Heart left ventricle (tissue), 16 donors: ENCODE measurements around the gene SAP130. TPM values are rescaled to one million over a fixed set of nuclear protein-coding genes. Genes with fewer than 3 reads are reported as not detected.

Experiments used
- ATAC-seq, 4 donors: fragments of 200-7000 bp; cut with Tn5 transposase; one replicate each; pipeline ENCODE4 v1.9.1; 2020 to 2022; ENCODE audit warnings: moderate library complexity in 4 of 4, mild to moderate bottlenecking in 3 of 4, moderate number of reproducible peaks in 1 of 4
- DNase-seq, 5 donors: peaks; one replicate each; pipeline ENCODE4 v3.0.0-alpha.2; 2020
- H3K27ac ChIP-seq, 12 donors: fragments of 200-600 bp; sonication (generic) in 4 of 12; one replicate each; pipeline versions ENCODE4 v1.5.0 to v1.8.0; 2016 to 2022; ENCODE audit warnings: mild to moderate bottlenecking in 2 of 12
- H3K27me3 ChIP-seq, 9 donors: fragments of 200-600 bp; sonication (generic) in 2 of 9; one replicate each; pipeline versions ENCODE4 v1.5.1 to v1.8.0; 2016 to 2022; ENCODE audit warnings: mild to moderate bottlenecking in 3 of 9
- H3K36me3 ChIP-seq, 9 donors: fragments of 200-600 bp; sonication (generic) in 2 of 9; one replicate each; pipeline versions ENCODE4 v1.5.0 to v1.8.0; 2018 to 2022; ENCODE audit warnings: mild to moderate bottlenecking in 2 of 9
- H3K4me1 ChIP-seq, 12 donors: fragments of 200-600 bp; sonication (generic) in 4 of 12; one replicate each; pipeline versions ENCODE4 v1.5.0 to v1.8.0; 2016 to 2022; ENCODE audit warnings: mild to moderate bottlenecking in 3 of 12
- H3K4me3 ChIP-seq, 12 donors: fragments of 200-600 bp; sonication (generic) in 4 of 12; one replicate each; pipeline versions ENCODE4 v1.5.0 to v1.8.0; 2017 to 2022; ENCODE audit warnings: mild to moderate bottlenecking in 9 of 12, moderate library complexity in 4 of 12
- H3K9me3 ChIP-seq, 12 donors: fragments of 200-600 bp; sonication (generic) in 4 of 12; one replicate each; pipeline versions ENCODE4 v1.5.0 to v1.8.0; 2016 to 2022; ENCODE audit warnings: mild to moderate bottlenecking in 1 of 12
- POLR2A ChIP-seq, 2 donors: fragments of 450-650 bp; IDR thresholded peaks; one replicate each; pipeline ENCODE4 v1.6.1; 2017; ENCODE audit warnings: antibody characterized with exemption in 2 of 2, mild to moderate bottlenecking in 2 of 2, moderate library complexity in 2 of 2
- WGBS, 4 donors: extraction: QIAGEN DNeasy Blood & Tissue Kit in 2 of 4; methylation state at CpG; one replicate each; pipeline versions ENCODE4 v1.1.5 to v1.1.7; 2013 to 2018; 5-methylcytosine and 5-hydroxymethylcytosine counted together
- intact Hi-C, 10 donors: fragments of 100-400 bp; cut with DNase I; formaldehyde crosslinking; loops; one replicate each; pipeline versions ENCODE4 v1.11.1 to v1.14.2; 2022
- polyA plus RNA-seq, 2 donors: library from polyadenylated mRNA; stranded (reverse); fragments of 200-250 nt; gene quantifications; one replicate each; pipeline ENCODE4 v1.2.3, GENCODE V29; 2013
- total RNA-seq, 9 donors: library from RNA; depleted of rRNA in 2 of 9; stranded (reverse); fragments of >200 nt in 2 of 9; fragmentation: NEBNext Ultra II Directional in 3 of 9; extraction: Animal tissue kit (Norgen Biotek cat#: 25700) in 3 of 9; gene quantifications; one replicate each; pipeline versions ENCODE4 v1.1.0 to v1.2.4, GENCODE V29; 2016 to 2023
- TF ChIP-seq, protein P1 (sequence below), 12 donors: fragments of 200-600 bp; sonication (generic) in 4 of 12; IDR thresholded peaks; one replicate each; pipeline versions ENCODE4 v1.5.0 to v1.8.0; 2018 to 2022; ENCODE audit warnings: antibody characterized with exemption in 12 of 12, mild to moderate bottlenecking in 5 of 12
- donor health status: ischemic (EF 13 %, LVEDD 7.1; RV severe dilation, severe dysfunction).
- donor health status: healthy with polysubstance abuse.
- donor health status: DM: no; HTN: yes; CAD: no.
- donor health status: DM: no; HTN: no; CAD: no.
- donor health status: ischemic (EF 25% LVEDD 6.9; RV normal size, moderate dysfunction).
- donor health status: ischemic (EF 25% LVEDD 5.7; RV mildly dilated, moderate dysfunction).
- donor health status: healthy.
- donor health status: DM: yes; HTN: yes; CAD: no.
- donor health status: ischemic (EF 35%, LVEDD 5.7; RV mildly dilated, moderate dysfunction).
- donor health status: nonischemic (EF 11% LVEDD 7.7; RV severe dilation, severe dysfunction).
- donor health status: DM: yes; HTN: yes; CAD: no.
- donor health status: PGD.
- donor health status: ischemic (EF 29% LVEDD 5.4; RV normal size, mild dysfunction).
- donor health status: nonischemic (EF 23%, LVEDD 6.1; RV moderate dilation, normal function).

SAP130 gene
- total and polyA plus RNA-seq, 11 donors = 4.6 to 20.3 (median 14.5) TPM

DNA sequence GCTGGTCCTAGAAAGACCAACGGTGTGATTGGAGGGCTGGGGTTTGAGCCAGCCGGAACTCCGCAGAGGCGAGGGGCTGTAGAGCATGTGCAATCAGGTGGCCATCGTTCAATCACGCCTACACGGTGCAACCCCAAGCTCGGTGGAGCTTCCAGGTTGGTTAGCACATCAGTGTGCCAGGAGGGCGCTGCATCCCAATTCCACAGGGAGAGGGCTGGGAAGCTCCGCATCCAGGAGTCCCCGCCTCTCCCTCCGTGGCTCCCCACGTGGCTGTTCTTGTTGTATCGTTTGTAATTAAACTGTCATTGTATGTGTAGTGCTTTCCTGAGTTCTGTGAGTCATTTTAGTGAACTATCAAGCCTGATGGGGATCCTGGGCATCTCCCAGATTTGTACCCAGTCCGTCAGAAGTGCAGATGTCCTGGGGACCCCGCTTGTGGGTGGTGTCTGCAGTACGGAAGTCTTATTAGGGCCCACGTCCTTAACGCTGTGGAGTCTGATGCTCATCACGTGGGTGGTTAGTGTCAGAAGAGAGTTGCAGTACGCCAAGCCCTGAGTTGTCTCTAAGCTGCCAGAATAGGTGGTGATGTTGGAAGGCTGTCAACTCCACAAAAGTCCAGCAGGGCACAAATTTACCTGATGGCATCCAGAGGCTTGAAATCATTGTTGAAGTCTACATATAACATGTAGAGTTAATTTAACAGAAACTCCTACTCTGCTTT is 121.5 kb downstream of the SAP130 start:
- DNase-seq = no peak
- Histone ChIP-seq H3K4me1 (peaks cover 0 to 6% (median 2%) of the 10 kb centered on the region in 12 donors), H3K9me3 (no peaks in the 10 kb centered on the region), H3K27me3 (peaks cover 0 to 9% (median 0%) of the 10 kb centered on the region in 9 donors), H3K27ac (no peak overlapping the region), H3K36me3 (no peaks in the 10 kb centered on the region), H3K4me3 (no peak overlapping the region)
- 52 to 60% (median 58%) methylated on average over 20 to 21 of the region's 21 CpGs for WGBS, 4 donors
- no peak for ATAC-seq
- intact Hi-C loops = loop anchor here in 2 of 10 donors (5.0 to 10.0 kb wide), 2 partner anchors 46 to 118 kb away; partner anchors contain the start of gene SAP130 (in 1 of the 2)
- no peak for TF ChIP-seq POLR2A (IDR thresholded peaks at IDR 0.05)
- TF ChIP-seq, protein P1, sequence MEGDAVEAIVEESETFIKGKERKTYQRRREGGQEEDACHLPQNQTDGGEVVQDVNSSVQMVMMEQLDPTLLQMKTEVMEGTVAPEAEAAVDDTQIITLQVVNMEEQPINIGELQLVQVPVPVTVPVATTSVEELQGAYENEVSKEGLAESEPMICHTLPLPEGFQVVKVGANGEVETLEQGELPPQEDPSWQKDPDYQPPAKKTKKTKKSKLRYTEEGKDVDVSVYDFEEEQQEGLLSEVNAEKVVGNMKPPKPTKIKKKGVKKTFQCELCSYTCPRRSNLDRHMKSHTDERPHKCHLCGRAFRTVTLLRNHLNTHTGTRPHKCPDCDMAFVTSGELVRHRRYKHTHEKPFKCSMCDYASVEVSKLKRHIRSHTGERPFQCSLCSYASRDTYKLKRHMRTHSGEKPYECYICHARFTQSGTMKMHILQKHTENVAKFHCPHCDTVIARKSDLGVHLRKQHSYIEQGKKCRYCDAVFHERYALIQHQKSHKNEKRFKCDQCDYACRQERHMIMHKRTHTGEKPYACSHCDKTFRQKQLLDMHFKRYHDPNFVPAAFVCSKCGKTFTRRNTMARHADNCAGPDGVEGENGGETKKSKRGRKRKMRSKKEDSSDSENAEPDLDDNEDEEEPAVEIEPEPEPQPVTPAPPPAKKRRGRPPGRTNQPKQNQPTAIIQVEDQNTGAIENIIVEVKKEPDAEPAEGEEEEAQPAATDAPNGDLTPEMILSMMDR (IDR thresholded peaks at IDR 0.05) = no peak

DNA sequence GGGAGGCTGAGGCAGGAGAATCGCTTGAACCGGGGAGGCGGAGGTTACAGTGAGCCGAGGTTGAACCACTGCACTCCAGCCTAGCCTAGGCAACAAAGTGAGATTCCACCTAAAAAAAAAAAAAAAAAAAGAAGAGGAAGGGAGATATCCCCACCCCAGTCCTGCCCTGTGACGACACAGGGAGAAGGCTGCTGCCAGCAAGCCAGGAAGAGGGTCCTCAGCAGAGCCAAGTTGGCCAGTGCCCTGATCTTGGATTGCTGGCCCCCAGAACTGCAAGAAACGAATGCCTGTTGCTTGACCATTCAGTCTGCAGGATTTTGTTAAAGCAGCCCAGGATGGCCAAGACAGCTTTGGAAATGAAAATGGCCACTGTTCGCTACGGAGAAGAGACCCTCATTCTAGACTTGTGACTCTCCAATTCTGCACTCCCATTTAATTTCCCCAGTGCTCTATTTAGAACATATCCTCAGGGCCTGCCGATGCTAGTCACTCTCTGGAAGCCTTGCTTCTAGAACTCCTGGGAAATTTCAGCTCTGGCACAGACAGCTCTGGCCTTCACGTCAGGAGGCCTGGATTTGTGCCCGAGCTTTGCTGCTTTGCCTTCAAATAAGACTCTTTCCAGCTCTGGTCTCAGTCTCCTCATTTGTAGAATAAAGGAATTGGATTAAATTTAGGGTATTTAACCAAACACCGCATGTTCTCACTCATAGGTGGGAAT is 126.4 kb downstream of the SAP130 start:
- H3K27me3 ChIP-seq = peaks cover 0 to 9% (median 0%) of the 10 kb centered on the region in 9 donors
- H3K9me3 ChIP-seq = no peaks in the 10 kb centered on the region
- no peak for TF ChIP-seq POLR2A (IDR thresholded peaks at IDR 0.05)
- TF ChIP-seq, protein P1 (IDR thresholded peaks at IDR 0.05) = no peak
- 59 to 66% (median 61%) methylated on average over 10 to 12 of the region's 12 CpGs for WGBS, 4 donors
- H3K36me3 ChIP-seq = no peaks in the 10 kb centered on the region
- ATAC-seq (peak; percentile 91 to 97 (median 94)), DNase-seq (peak; percentile 70 to 83 (median 75))
- H3K4me3 ChIP-seq = peak overlapping the region in 3 of 12 donors; percentile 7 to 20 (median 7)
- peaks cover 0 to 8% (median 4%) of the 10 kb centered on the region in 12 donors for H3K4me1 ChIP-seq
- intact Hi-C loops = loop anchor here in 1 of 10 donors (10.0 kb wide), 1 partner anchor 123 kb away; the partner anchor contains the start of gene SAP130
- peak overlapping the region in 10 of 12 donors; percentile 43 to 75 (median 68) for H3K27ac ChIP-seq

DNA sequence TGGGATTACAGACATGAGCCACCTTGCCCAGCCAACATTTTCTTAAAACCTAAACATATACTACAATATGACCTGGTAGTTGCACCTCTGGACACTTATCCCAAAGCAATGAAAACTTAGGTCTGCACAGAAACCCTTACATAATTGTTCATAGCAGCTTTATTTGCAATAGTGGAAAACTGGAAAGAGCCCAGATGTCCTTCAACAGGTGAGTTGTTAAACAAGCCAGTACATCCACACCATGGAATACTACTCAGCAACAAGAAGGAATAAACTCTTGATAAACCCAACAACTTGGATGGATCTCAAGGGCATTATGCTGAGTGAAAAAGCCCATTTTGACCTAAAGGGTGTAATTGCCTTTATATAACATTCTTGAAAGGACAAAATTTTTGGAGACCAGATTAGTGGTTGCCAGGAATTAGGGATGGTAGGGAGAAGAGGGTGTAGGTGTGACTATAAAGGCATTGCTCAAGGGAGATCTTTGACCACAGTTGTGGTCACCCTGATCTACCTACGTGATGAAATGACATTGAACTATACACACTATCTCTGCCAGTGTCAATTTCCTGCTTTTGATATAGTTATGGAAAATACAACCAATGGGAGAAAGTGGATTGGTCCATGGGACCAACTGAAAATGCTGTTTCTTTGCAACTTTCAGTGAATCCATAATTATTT is 130.2 kb downstream of the SAP130 start:
- H3K4me1 ChIP-seq = peaks cover 0 to 8% (median 4%) of the 10 kb centered on the region in 12 donors
- H3K27ac ChIP-seq = no peak overlapping the region
- DNase-seq (no peak), ATAC-seq (no peak)
- no peak overlapping the region for H3K4me3 ChIP-seq
- 37 to 68% (median 63%) methylated on average over 1 of the region's 1 CpG for WGBS, 4 donors
- no peaks in the 10 kb centered on the region for H3K36me3 ChIP-seq
- no peaks in the 10 kb centered on the region for H3K9me3 ChIP-seq
- no peaks in the 10 kb centered on the region for H3K27me3 ChIP-seq
- TF ChIP-seq, protein P1 (IDR thresholded peaks at IDR 0.05) = no peak
- no peak for TF ChIP-seq POLR2A (IDR thresholded peaks at IDR 0.05)
- intact Hi-C loops = no loop called here
